Stimulated activated naive CD4-positive, alpha-beta T cell (primary cell): Measurements from ENCODE around the gene NUP210.

Source experiments
- DNase-seq, 6 experiments: peaks; one replicate each; lab custom pipeline; 2025; lab: John Stamatoyannopoulos, UW

Gene NUP210

DNA sequence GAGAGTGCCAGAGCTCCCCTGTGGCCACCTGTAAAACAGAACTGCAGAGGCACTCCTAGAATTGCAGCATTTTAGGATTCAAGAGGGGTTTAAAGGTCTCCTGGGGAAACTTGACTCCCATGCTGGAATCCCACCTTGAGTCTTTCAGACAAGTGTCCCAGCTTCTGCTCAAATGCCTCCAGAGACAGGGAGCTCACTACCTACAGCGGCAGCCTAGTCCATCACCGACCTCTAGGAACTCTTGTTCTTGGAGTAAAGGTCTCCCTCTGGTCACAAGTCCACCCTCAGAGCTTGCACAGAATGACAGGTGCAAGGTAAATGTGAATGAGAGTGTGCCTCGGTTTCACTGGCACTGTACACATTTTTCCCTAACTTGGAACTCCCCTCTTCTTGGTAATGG is 72.0 kb downstream of the NUP210 start:
- no peak for DNase-seq

DNA sequence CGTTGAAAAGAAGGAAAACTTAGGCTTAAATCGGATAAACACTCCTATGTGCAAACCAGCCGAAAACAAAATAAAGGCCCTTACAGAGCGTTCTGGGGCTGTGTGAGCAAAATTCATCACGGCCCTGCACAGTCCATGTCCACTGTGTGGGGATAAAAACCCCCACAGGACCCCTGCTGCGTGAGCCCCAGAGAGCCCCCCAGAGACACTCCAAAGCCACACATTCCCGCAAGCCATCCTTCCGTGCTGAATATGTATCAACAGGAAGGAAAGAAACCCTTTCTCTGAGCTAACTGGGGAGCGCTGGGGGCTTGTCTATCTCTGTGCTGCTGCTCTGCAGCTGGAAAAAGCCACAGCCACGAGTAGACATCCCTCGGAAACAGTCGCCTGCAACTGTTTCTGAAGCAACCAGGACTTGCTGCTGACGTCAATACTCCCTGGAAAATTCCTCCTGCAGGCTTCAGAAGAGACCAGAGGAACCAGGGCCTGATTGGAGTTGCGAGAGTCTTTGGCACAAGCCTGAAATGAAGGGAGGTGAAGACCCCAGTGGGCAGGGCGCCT is 72.7 kb downstream of the NUP210 start:
- peak in 2 of 6 experiments; percentile 9 to 21 for DNase-seq

DNA sequence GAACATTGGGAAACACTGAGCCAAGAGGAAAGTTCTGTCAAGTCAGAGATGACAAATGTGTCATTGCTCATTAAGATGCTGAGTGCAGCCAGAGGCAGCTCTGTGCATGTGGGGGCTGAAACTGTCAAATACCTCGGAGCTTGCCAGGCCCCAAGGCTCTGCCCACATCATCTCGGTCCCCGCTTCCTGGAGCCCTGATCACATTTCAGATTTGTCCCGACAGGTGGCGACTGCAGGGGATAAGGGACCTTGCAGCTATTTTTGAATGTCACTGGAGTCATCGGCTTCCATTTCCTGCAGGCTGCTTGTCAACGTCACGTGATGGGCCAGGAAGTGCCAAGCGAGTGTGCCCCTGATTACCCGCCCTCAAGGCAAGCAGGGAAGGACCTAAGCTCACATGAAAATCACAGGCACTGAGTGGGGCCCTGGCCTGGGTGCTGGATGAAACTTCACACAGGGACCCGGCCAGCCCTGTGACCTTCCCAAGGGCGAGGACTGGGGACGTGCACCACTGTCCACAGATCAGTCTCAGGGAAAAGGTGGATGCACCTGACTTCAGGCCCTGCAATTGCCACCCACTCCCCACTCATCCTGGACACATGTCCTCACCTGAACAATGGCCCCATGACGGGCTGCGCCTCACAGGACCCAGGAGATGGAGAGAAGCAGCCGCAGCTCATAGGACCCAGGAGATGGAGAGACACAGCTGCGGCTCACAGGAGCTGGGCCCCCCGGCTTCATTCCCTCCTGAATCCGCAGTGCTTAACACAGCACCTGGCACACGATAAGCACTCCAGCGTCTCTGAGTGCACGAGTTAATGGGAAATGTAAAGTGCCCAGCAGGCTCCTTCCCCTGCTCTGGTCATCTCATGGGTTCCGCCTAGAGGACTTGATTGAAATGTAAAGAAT is 73.4 kb downstream of the NUP210 start:
- peak; percentile 55 to 88 (median 82) for DNase-seq

DNA sequence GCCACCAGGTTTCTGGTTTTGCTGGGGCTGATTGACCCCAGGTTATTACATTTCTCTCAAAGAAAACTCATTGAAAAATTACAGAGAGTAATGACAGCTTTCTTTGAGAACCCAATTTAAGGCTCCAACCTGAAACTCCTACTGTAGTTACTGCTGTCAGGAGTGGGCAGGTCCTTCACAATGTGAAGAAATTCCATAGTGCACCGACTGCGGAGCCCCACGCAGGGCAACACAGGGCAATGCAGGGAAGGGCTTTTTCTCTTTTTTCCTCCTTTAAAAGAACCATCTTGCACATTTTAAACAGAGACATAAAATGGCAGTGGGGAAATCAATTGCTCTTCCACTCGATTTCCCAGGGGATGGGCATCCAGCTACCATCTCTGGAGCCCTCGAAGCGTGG is 74.3 kb downstream of the NUP210 start:
- DNase-seq, result no peak

DNA sequence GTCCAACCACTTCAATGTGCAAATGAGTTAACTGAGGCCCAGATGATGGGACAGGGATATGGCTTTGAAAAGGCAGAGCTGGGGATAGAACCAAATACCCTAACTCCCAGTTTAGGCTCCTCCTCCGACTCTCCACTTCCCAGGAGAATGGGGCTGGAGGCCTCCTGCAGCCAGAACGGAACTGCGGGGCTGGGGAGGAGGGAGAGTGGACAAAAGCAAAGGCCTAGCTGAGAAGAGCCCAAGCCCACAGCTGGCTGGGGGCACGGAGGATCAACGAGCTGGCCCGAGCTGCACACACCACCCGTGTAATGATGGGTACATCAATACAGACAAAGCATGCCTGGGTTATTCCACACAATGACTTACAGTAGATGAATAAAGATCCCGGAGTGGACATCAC is 74.8 kb downstream of the NUP210 start:
- DNase-seq, result no peak

DNA sequence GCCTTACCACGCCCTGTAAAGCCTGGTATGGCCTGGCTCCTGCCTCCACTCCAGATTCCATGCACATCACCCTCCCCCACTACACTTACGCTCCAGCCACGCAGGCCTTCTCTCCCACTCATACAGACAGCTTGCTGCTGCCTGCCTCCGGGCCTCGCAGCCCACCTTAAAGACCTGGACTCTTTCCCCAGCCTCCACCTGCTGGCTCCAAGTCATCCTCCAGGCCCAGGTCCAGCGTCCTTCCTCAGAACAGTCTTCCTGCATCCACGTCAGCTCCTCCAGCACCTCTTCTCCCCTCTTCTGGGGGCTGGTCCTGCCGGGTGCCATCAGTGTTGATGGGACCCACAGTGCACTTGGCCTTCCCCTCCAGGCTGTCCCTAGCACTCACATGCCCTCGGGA is 75.5 kb downstream of the NUP210 start:
- DNase-seq, result no peak

DNA sequence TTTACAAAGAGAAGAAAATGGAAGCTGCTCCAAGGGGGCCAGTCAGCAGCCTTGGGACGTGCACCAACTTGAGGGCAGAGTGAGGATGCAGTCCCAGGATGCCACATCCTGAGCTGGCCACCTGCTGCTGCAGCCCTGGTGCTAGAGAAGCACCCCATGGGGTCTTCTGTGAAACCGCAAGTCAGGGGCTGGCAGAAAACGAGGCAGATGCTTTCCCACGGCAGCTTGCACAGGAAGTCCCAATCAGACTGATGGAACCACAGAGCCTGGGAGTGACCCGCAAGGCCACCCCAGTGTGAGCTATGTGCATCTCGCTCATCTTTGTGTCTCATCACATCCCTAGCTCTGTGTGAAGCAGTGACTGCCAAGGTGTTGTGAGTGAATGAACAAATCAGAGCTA is 76.5 kb downstream of the NUP210 start:
- no peak for DNase-seq

DNA sequence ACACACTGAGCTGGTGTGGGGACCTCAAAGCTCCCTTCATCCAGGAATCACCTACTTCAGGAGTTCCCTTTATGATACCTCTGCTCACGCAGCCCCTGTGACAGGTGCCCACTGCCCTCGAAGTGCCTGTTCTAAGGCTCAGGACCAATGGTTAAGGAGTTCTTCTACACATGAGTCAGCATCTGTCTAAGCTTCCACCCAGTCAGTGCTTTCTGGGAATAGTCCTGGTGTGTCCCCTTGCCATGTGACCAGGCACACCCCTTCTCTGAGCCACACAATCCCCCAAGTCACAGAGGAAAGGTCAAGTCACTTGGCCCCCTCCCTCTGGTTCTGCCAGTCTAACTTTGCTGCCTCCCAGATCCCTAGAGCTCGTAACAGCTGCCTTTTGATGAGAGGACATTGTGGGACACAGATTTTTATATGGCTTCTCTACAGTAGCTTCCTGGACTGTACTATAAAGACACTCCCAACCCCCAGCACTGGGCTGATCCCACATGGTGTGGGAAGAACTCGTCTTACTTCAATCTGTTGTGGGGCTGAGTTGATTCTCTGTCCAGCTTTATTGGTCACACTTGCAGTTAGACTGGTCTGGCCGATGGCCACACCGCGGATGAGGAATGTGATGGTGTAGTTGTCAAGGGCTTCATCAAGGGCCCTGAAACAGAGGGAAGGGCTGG is 78.8 kb downstream of the NUP210 start:
- no peak for DNase-seq

DNA sequence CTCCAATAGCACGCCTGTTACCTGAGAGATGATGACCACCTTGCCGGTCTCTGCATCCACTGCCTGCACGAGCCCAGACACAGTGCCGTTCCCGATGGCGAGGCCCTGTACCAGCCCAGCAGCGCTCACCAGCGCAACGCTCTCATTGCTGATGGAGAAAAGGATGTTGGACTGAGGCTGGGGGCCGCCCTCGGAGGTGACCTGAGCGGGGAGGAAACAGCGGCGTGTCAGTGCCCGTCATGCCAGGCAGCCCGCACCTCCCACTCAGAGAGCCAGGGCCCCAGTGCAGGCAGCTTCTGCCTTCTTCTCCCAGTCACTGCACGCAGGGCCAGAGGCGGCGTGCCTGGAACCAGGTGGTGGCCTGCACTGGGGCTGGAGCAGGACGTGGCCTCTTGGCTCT is 80.3 kb downstream of the NUP210 start:
- DNase-seq, result no peak

DNA sequence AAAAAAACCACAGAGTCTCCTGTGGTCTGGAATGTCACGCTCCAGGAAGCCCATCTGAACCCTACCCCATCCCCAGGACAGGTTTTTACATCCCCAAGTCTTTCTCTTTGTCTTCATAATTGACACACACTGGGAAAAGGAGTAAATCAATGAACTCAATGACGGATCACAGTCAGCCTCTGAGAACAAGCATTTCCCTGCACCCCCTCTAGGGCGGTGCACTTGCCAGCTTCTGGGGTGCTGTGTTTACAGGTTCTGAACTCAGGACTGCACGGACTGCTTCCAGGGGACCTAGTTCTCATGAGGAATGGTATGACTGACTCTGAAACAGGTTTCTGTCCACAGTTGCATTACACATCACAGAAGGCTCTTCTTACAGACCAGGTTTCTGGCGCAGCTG is 81.1 kb downstream of the NUP210 start:
- no peak for DNase-seq

DNA sequence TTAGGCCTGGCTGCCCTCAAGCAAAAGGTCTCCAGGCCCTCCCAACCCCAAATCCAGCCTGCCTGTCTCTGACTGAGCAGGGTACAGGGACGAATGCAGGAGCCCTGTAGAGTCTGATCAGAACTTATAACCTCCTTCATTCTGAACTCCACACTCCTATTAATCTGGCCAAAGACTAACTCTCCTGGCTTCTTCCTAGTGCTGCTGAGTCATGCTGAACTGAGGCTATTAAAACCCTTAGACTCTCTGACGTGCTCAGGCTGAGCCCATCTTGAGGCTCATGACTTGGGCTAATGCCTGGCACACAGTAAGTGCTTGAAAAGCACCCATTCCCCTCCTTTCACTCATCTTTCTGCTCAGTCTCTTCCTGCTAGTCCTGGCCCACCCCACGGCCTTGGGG is 81.9 kb downstream of the NUP210 start:
- no peak for DNase-seq

DNA sequence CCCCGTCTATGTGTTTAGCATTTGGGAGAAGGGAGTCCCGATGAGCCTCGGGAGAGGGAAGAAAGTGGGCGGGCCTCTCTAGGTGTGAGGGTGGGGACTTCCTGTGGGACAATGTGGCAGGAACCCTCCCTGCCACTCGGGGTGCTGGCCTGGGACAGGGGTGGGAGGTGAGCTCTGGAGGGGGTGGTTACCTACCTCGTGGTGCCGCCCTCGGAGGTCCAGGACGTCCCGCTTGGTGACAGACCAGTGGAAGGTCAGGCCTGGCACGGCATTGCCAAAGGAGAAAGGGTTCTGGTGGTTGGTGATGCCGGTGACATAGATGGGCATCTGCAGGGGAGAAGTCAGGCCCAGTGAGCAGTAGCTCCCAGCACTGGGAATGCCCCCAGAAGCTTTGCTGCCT is 83.5 kb downstream of the NUP210 start:
- DNase-seq, result no peak

DNA sequence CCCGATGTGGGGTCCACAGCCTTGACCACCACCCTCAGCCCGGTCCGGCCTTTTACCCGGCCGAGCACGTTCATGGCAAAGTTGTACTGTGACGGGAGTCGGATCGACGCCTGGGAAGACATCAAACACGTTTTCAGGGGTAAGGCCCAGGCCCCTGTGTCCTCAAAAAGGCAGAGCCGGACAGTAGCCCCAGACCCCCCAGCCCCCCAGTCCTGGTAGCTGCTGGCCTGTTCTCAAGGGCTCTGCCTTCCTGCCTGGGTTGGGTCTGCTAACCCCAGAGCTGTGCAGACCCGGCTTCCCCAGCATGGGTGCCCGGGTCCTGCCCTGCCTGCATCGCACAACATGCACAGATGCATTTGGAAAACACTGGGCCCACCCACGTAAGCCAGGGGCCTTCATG is 84.6 kb downstream of the NUP210 start:
- no peak for DNase-seq

DNA sequence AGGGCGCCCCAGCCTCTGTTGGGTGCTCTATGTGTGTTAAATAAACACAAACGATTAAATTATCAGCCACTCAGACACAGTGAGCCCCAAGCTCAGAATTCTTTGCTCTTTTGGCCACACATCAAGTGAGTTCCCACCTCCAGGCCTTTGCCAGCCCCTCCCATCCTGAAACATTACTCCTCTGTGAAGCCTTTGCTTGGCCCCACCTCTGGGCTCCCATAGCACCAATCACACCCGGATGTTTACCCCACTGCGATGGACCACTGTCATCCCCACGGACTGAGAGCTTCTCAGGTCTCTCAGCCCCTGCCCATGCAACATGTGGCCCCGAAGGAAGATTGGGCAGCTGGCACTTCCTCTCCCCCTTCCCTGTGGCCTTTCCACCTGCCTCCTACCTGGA is 85.1 kb downstream of the NUP210 start:
- no peak for DNase-seq

DNA sequence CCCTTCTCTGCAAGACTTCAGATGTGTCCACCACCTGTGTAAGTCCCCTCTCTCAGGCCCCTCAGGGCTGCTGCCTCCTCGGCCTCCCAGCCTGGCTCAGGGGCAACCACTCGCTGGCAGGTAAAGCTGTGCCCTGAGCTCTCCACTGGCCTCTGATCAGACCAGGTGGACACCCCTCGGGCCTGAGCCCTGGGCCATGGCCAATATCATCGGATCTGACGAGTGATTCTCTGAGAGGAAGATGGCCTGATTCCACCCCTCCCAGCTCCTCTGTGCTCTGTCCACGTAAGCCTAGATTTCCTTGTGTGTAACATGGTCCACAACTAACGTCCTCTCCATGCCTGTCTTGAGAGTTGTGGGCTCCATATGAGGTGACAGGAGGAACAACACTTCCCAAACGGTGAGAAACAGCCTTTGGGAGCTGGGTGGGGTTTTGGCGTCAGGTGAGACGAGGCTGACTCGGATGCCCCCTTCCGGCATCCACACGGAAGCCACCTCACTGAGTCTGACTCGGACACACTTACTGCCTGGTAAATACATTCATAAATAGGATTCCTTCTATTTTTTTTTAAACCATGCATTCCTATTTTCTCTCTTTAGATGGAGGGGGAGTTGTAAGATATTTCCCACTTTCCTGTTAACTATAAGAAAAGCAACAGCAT is 86.8 kb downstream of the NUP210 start:
- DNase-seq, result no peak

DNA sequence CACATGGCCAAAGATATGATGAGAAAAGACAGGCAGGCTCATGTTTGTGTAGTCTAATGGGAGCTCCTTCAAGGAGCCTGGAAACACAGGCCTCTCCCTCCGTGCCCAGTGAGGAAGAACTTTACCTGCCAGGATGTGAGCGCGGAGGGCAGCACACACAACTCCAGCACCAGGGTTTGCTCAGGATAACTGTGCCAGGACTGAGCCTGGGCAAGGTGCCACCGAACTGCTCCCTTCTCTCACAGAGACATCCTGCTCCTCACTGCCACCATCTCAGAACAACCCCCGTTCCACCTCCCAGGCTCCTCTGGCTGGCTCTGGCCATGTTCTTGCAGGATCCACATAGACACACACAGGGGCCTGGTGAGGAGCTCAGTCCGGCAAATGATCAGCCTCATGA is 87.4 kb downstream of the NUP210 start:
- no peak for DNase-seq

DNA sequence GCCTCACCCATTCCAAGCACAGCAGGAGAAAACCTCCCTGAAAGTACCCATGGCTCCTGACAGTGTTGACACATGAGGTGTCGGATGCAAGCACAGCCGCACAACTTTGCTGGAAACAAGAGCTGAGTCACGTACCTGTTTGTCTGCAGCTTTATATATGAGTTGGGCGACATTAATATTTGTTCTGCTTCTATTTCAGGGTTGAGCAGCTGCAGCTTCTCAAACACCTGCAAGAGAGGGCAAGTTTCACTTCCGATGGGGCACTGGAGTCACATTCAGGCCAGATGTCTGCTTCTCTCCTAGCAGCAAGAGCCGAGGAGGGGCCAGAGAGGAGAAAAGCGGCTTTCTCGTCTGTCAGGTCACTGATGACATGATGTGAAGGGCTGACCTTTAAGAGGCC is 88.0 kb downstream of the NUP210 start:
- DNase-seq, result no peak

DNA sequence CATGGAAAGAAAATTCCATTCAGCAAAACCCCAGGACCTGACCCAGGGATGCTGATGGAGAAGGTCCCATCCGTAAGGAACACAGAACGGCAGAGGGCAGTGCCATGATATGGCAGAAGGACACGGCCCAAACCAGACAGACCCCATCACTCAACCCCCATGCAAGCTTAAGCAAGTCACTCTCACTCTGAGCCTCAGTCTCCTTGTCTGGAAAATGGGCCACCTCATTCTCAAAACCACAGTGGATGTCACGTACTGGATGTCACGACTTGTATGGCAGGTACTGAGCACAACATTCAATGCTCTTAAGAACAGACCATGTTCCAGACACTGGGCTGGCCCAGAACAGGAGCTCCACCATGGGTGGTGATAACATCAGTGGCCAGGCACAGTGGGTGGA is 90.4 kb downstream of the NUP210 start:
- DNase-seq, result no peak

DNA sequence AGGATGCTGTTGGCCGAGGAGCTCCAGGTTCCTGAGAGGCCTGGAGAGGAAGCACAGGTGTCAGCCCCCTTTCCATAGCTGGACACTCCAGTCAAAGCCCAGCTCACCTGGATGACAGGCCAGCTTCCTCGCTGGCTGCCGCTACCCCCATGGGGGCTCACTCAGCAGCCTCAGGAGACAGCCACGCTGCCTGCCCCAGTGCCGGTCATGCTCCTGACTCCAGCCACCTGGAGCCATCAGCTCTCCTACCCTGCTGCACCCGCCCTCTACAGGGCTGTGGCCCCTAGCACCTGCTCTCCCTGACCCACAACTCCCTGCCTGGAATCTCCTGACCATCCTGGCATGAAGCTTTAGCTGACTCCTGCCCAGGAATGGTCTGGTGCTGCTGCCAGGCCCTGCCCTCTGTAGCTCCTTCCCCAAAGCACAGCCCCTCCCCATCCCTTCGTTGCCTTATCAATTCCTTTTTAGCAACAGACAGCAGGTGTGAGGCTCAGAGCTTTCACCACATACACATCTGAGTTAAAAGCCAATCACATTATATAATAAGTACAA is 94.2 kb downstream of the NUP210 start:
- no peak for DNase-seq

DNA sequence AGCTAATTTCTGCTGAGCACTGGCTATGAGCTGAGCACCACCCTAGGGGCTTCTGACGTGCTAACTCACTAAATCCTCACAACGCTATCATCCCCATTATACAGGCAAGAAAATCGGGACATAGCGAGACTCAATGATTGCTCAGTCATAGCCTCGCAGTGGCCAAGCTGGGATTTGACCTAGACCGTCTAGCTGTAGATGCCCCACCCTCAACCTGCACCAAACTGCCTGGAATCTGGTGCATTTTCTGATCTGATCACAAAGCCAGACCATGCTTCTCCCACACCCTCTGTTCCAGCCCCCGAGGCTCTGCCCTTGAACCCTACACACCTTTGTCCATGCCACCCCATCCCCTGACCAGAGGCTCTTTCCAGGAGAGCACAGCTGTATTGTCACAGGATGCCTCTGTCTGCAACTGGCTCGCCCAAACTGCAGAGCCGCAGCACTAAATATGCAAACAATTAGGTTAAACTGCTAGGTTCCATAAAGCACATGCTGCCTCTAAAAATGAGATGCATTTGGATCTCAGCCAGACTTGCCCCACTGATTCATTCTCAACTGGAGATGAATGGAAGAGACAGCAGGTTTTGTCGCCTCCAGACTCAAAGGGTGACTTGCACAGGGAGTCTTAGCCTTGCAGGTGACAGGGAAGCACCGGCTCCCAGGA is 95.2 kb downstream of the NUP210 start:
- no peak for DNase-seq

DNA sequence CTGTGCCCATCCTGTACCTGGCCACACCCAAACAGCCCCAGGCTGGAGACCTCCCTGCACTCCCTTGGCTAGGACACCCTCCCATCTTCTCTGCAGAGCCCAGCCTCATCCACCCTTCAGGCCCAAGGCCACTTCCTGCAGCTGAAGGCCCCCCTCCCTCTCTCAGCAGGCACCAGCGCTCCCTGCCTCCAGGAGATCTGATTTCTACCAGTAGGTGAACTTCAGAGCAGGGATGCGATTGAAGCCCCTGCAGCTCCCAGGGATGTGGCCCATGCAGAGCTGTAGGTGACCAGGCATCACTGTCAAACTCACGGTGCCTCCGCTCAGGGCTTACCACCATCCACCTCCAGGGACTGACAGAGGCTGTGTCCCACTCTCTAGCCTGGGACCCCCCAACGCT is 96.3 kb downstream of the NUP210 start:
- no peak for DNase-seq

DNA sequence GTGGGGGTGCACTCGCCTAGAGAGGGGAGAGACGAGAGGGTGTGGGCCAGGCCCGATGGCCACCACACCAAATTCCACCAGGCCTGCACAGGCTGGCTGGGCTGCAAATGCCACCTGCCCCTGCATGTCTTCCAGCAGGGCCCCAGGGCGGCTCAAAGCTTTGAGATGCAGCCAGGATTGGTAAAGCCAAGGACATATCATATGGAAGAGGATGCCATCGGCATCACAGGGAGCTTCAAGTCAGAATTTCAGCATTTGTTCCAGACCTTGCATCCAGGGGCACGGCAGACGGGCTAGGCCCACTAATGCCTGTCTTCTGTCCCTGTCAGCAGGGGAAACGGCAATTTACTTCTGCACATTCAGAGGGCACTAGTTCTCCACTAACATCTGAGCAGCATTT is 97.8 kb downstream of the NUP210 start:
- no peak for DNase-seq
